PC-3 (cell line): ENCODE data around the gene ATP2B3.

Source experiments
- CTCF ChIP-seq: fragments of 300-600 bp; sonication (generic); conservative IDR thresholded peaks from 2 replicates; pipeline ENCODE4 v1.5.1; 2017; ENCODE audit warnings: antibody characterized with exemption, low read depth, mild to moderate bottlenecking, low read length
- EZH2 ChIP-seq: fragments of 300-600 bp; sonication (generic); IDR thresholded peaks from one replicate; pipeline ENCODE4 v1.6.1; 2017; ENCODE audit warnings: antibody characterized with exemption, mild to moderate bottlenecking, low read length; ENCODE audit not compliant: unreplicated experiment
- EZH2phosphoT487 ChIP-seq: fragments of 300-600 bp; sonication (generic); IDR thresholded peaks from 2 replicates; pipeline ENCODE4 v1.6.1; 2018; ENCODE audit warnings: mild to moderate bottlenecking, antibody characterized with exemption, low read length, borderline replicate concordance

- TF ChIP-seq CTCF (no peak), EZH2phosphoT487 (no peak), EZH2 (no peak)
These were observed 97.4 kb downstream of the ATP2B3 start for GRCh38 chrX:153614818-153615217.
